SIG-M5 treated with dmso at 0.1 percent for 504 hours (cell line): Measurements from ENCODE around the gene EEF1AKMT3.
A peak's percentile ranks its signal among the peaks of the same experiment; 100 is the strongest.
"Not testable (repeated sequence)": the region's sequence is repeated elsewhere in the genome, so short reads cannot be mapped to it uniquely, and the experiment has no call there.

ENCODE experiments used
- DNase-seq: peaks from one replicate; lab custom pipeline; 2025; ENCODE audit not compliant: unreplicated experiment; lab: John Stamatoyannopoulos, UW

Gene EEF1AKMT3

DNA sequence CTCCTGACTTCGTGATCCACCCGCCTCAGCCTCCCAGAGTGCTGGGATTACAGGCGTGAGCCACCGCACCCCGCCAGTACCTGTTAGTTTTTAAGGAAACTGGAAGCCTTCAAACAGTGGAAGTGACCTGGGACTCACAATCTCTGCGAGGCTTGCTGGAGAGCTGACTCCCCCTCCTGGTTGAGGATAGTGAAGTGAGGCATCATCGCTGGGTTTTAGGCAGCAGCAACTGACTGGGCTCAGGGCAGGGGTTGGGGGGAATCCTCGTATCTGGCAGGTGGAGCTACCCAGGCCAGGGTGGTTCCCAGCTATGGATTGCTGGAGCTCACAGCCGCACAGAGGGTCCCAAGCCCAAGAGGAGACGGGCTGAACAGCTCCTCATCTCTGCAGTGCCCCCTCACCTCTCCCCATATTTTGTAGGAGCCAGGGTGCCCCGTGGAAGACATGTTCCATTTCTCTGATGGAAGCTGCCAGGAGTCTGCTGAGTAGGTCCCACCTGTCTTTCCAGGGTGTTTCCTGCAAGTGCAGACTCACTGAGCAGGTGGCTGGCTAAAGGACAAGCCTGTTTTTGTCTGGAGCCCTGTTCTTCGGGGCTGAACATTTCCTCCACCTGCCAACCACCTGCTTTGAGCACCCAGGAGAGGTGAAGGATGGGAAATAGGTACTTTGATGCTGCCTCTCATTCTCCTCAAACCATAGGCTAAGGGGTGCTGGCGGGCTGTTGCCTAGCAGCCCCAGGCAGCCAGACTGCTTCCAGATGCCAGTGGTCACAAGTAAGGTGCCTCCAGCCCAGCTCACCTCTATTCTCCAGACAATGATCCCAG, 43.0 kb downstream of the EEF1AKMT3 start:
- no peak for DNase-seq

DNA sequence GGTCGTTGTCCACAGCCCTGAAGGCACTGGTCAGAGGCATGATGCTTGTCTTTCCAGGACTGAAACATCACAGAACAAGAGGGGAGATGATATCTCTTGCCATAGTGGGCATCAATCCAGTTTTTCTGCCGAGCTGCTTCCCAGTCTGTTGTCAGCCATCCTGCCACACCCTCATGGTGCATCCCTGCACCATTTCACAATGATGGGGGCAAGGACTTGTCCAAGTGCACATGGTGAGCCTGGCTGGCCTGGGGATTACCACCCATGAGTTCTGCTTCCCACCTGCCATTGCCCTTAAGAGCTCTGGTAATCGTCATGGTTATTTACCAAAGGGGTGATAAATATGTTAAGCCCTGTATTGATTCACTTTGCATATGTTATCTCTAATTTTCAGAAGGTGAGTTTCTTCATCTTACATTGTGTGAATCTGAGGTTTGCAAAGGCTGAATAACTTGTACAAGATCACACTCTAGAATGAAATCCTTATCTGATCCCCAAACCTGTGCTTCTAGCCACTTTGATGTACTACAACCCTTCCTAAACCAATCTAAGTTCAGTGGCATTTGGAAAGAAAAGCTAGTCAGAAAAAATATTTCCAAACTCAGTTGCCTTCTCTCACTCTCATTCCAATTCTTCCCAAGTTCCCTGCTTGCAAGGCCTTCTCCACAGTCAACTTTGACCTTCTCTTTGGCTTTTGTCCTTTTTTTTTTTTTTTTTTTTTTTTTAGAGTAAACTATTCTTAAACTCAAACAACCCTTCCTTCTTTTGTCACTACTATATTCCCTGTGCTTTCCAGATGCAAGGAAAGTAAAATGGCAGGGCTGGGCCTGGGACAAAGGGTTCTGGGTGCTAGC, 43.8 kb downstream of the EEF1AKMT3 start:
- no peak for DNase-seq

GRCh38 chr12:57816855-57817151, 44.4 kb downstream of the EEF1AKMT3 start:
- DNase-seq, result peak; percentile 88

DNA sequence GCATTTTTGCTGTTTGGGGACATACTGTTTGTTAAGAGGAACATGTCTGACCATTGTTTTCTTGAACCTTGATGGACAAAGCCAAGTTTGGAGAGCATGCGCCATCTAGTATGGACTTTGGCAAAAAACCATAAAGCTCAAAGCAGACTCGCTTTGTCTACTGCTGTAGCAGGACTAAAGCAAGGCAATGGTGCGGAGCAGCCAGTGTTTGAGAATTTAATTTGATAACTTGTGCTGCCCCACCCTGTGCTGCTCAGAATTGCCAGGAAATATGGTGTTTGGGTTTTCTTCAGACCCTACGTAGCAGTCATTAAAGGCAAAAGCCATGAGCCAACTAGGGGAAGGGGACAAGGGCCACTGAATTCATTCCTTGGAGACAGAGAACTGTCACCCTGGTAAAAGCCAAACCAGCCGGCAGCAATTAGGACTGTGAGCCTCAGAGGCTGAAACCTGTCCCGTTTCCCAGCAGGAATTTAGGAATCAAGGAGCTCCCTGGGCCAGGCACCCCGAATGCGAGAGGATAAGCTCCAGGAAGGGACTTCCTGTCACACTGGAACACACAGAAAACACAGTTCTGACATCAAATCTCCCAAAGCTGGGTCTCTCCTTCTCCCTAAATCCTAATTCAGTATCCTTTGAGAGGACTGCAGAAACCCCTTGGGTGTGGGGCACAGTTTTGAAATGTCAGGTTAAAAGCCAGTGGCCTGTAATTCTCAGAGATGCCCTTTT, 45.0 kb downstream of the EEF1AKMT3 start:
- no peak for DNase-seq

GRCh38 chr12:57817990-57818331, 45.5 kb downstream of the EEF1AKMT3 start:
- not testable (repeated sequence) for DNase-seq

DNA sequence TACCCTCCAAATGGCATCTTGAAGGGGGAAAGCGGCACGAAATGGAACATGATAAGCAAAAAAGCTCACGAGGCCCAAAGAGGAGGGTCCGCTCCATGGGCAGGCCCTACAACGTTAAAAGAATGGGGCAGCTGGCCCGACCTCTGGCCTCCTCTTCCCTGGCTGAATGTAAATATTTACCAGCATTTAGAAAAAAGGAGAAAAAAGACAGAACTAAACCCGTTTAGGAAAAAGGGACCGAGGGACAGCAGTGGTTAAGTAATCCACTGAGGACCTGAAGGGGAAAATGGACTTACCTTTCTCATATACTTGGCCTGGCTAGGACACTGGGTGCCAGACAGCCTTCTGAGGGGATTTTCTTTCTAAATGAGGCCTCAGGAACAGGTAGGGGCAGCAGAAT, 47.7 kb downstream of the EEF1AKMT3 start:
- not testable (repeated sequence) for DNase-seq

DNA sequence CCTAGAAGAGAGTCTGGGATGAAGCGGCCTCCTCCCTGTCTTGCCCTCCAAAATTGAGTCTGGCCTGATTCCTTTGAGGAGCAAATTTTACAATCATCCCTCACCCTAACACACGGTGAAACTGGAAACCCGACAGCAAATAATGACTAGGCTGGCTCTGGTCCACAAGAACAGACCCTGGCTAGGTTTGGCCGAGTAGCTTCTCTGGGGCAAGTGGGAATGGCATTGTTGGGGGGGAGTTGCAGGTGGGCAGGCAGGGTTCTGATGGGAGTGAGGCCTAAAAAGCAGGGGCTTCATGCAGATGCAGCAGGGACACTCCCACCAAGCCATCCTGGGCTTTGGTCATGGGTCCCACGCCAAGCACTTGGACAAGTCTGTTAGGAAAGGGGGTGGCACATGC, 48.6 kb downstream of the EEF1AKMT3 start:
- DNase-seq, result not testable (repeated sequence)

- no peak for DNase-seq
Observed at GRCh38 chr12:57821474-57822214, 49.2 kb downstream of the EEF1AKMT3 start.

DNA sequence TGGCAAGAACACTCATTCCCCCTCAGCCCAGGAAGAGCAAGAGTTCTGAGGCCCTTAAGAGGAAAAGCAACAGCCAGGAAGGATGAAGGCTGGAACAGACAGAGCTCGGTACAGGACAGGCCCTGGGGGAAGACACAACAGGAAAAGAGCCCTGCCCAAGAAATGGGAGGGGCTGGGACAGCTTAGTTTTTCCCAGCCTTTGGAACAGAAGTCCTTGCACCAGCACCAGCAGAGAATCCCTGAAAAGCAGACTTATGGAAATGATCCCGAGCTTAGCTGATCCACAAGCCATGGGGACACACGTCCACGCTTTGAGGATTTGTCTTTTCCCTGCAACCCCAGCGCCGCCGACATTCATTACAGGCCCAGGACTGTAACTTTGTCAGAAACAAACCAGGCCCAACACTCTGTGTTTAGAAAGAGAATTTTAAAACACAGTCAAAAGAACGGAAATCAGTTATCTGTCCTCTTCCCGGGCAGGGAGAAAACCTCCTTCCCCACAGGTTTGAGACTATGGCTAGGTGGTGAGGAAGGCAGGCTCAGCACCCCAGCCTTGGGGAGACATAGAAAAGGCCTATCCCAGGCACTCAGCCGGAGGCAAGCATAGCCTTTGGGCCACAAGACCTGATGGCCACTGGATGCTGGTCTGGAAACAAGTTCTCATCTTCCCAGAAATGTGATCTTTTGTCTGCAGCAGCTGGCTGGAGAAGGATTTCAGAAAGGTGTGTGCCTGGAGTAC, 50.1 kb downstream of the EEF1AKMT3 start:
- no peak for DNase-seq

GRCh38 chr12:57823131-57823907, 50.9 kb downstream of the EEF1AKMT3 start:
- no peak for DNase-seq

GRCh38 chr12:57823908-57824640, 51.7 kb downstream of the EEF1AKMT3 start:
- no peak for DNase-seq

DNA sequence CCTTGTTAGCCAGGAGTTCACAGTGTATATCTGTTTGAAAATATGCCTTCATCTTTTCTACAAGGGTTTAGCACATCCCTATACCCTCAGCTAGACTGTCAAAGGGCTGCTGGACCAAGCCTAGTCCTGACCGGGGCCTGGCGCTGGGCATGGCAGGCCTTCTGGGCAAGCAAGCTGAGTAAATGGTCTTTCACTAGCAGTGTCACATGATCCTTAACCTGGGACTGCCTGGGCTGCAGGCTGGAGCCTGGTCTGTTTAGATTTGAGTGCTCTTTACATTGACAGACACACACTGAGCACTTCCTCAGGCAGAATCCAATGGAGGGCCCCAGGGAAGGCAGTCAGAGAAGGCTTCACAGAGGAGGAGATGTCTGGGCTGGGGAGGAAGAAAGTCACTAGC, 53.0 kb downstream of the EEF1AKMT3 start:
- no peak for DNase-seq

- no peak for DNase-seq
Observed at GRCh38 chr12:57826400-57826799, 54.0 kb downstream of the EEF1AKMT3 start.

DNA sequence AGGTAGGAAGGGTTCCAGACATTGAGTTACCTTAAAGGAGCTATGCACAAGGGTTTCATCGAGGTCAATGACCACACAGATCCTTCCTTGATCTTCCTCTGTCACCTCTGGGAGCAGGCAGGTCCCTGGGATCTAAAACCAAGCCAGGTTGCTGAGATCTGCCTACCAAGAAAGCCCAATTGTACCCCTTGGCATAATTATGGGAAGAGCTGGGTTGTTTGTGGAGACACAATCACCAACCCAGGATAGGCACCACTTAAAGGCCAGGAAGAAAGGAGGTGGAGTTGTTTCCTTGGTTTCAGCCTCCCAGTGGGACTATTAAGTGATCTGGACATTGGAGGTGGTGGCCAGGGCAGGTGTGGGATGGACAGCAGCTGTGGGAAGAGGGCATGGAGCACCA, 54.6 kb downstream of the EEF1AKMT3 start:
- no peak for DNase-seq

- DNase-seq, result no peak
Observed at GRCh38 chr12:57829025-57829777, 56.8 kb downstream of the EEF1AKMT3 start.

DNA sequence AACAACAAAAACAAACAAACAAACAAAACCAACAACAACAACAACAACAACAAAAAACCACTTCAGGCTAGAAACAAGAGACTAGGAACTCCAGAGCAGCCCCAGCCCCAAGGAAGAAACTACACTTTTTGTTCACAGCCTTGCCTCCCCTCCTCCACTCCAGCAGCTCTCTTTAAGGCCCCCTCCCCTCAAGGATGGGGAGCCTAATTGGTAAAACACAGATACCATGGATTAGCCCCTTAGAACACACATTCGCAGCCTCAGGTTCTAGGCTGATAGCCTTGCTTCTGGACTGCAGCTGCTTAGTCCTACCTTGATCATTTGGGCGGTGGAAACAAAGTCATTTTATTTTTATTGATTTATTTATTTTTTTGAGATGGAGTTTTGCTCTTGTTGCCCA, 58.0 kb downstream of the EEF1AKMT3 start:
- no peak for DNase-seq
